GM18519 (cell line): ENCODE measurements around the gene KRTAP12-4.
"Not testable (repeated sequence)": the region's sequence is repeated elsewhere in the genome, so short reads cannot be mapped to it uniquely, and the experiment has no call there.

Experiments used
- ATAC-seq: cut with Tn5 transposase; IDR thresholded peaks from one replicate; pipeline ENCODE4 v1.9.1; 2021; ENCODE audit warnings: mild to moderate bottlenecking, moderate library complexity; ENCODE audit not compliant: unreplicated experiment, low FRiP score

The KRTAP12-4 gene

GRCh38 chr21:44613386-44614155, 40.9 kb downstream of the KRTAP12-4 start:
- no peak for ATAC-seq

GRCh38 chr21:44612669-44613229, 41.7 kb downstream of the KRTAP12-4 start:
- ATAC-seq: no peak

- ATAC-seq: no peak
Measured at GRCh38 chr21:44612029-44612486, 42.4 kb downstream of the KRTAP12-4 start, which contains the start of gene KRTAP10-8. TSS of gene KRTAP10-8 (plus strand) at chr21:44612079. CDS start at chr21:44612101, 22 bp downstream.

- ATAC-seq: no peak
Measured at GRCh38 chr21:44611551-44611950, 42.9 kb downstream of the KRTAP12-4 start.

- not testable (repeated sequence) for ATAC-seq
Measured at GRCh38 chr21:44610157-44610843, 44.2 kb downstream of the KRTAP12-4 start.

- no peak for ATAC-seq
Measured at GRCh38 chr21:44609193-44609592, 45.3 kb downstream of the KRTAP12-4 start.

GRCh38 chr21:44606495-44606894, 48.0 kb downstream of the KRTAP12-4 start:
- no peak for ATAC-seq
